ENCODE measurements around the gene NUAK2. TPM values are rescaled to one million over a fixed set of nuclear protein-coding genes. Genes with fewer than 3 reads are reported as not detected.

Gene NUAK2
- total and polyA plus RNA-seq, 2 of the 4 experiments (the other 2 are of a cell fraction), result 7.2 to 17.6 TPM

DNA sequence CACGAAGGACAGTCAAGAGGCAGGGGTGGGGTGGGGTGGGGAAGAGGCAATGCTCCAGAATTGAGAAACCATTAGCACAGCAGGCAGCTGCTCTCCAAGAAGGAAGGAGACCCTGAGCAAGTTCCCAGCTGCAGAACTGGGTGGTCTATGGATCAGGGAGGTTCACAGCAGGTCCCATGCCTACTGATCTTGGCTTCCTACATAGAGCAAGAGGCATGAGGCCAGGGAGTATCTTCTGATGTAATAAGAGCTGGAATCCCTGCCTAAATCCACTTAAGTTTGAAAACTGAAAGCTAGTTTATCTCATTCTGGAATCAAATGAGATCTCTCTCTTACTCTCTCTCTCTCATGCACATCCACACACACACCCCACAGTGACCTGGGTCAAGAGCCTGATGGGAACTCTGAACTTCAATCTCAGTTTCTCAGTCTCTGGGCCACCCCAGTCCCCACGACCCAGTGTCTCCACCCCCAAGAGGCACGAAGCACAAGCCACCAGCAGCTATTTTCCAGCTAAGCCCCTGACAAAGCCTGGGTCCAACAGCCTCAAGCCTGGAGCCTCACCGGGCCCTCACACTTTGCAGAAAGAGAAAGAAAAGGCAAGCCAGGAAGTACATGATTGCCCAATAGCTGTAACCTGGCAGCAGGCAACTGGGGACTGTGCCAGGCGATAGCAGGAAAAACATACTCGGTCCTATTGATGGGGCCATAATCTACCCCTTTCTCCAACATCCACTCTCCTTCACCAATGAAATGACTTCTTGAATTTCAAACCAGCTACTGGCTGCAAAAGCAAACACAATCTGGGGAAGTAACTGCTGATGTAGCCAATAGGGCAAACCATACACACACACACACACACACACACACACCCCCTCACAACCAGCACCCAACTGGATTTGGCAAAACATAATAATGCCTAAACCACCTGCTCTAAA is 2.2 kb downstream of the NUAK2 start:
- ChIA-PET CTCF (interaction anchor here (0.6 to 5.0 kb wide), 3 partner anchors 34 to 340 kb away, joined by 3 to 30 read pairs (median 4); no protein-coding TSS in a partner anchor), POLR2A (ENCODE audit: unreplicated experiment) (interaction anchor here (1.0 kb wide), 1 partner anchor 35 kb away, joined by 3 read pairs; no protein-coding TSS in a partner anchor)
- Histone ChIP-seq H3K56ac (ENCODE audit: extremely low read depth, insufficient read depth, low read length) (peak overlapping the region; percentile 5; the same call in 1 of the 2 replicates), H3K14ac (replicated peaks; ENCODE audit: low read depth, low read length) (peak overlapping the region; percentile 75), H3K9me3 (ENCODE audit: control insufficient read depth, insufficient read depth, low read length) (no peaks in the 10 kb centered on the region), H3K4ac (ENCODE audit: low read depth, low read length) (peak overlapping the region; percentile 72), H3K27me3 (ENCODE audit: control insufficient read depth, insufficient read depth, low read length) (no peaks in the 10 kb centered on the region), H3K79me1 (ENCODE audit: low read depth in 1 of 2, low read length in 2 of 2) (peaks cover 5 to 62% of the 10 kb centered on the region in 2 experiments; a peak in 3 of 4 replicates), H3K36me3 (ENCODE audit: control insufficient read depth, insufficient read depth, low read length) (no peaks in the 10 kb centered on the region; the same call in 1 of the 2 replicates), H3K4me2 (ENCODE audit: low read depth, low read length) (peak overlapping the region; percentile 86), H2BK120ac (ENCODE audit: low read depth, low read length) (peak overlapping the region; percentile 55; the same call in 1 of the 2 replicates), H2BK5ac (ENCODE audit: low read depth, low read length, poor library complexity, severe bottlenecking) (peak overlapping the region; percentile 73), H4K8ac (ENCODE audit: low read depth in 2 of 2, low read length in 2 of 2) (peak overlapping the region in 1 of 2 experiments; percentile 63; a peak in 3 of 4 replicates), H2AFZ (replicated peaks; ENCODE audit: low read length, poor library complexity) (peak overlapping the region; percentile 16), H2AK9ac (replicated peaks; ENCODE audit: low read depth, low read length, poor library complexity) (peak overlapping the region; percentile 76), H3K9me1 (ENCODE audit: insufficient read depth, low read length) (peaks cover 38% of the 10 kb centered on the region), H3K4me3 (ENCODE audit: insufficient read depth, low read depth, low read length) (peak overlapping the region; percentile 52), H3K4me1 (ENCODE audit: control insufficient read depth, insufficient read depth, low read length) (peaks cover 38% of the 10 kb centered on the region), H3K27ac (ENCODE audit: insufficient read depth, low read length) (peak overlapping the region; percentile 88), H4K91ac (ENCODE audit: insufficient read depth, low read depth, low read length) (peak overlapping the region; percentile 49), H4K20me1 (ENCODE audit: insufficient read depth, low read length) (peaks cover 61% of the 10 kb centered on the region), H3K23ac (ENCODE audit: low read depth, low read length) (peak overlapping the region; percentile 72), H4K5ac (ENCODE audit: low read depth, low read length) (peak overlapping the region; percentile 15; the same call in 1 of the 2 replicates), H3K18ac (ENCODE audit: low read depth, low read length) (peak overlapping the region; percentile 35), H2BK15ac (ENCODE audit: low read depth, low read length) (no peak overlapping the region), H2BK20ac (ENCODE audit: low read depth, low read length) (0 out of 2 replicates have a peak overlapping the region, but pooled peaks have one; percentile 2), H2AK5ac (ENCODE audit: low read depth, low read length) (peak overlapping the region; percentile 76), H3K9ac (ENCODE audit: low read depth, low read length) (peak overlapping the region; percentile 81)
- ATAC-seq (ENCODE audit: low read depth), result peak; percentile 1; the same call in 1 of the 2 replicates
- intact Hi-C loops (cut with micrococcal nuclease) (loop anchor here (2.0 to 10.0 kb wide), 3 partner anchors 19 to 145 kb away; no protein-coding TSS in a partner anchor), dilution Hi-C loops (cut with HindIII; ENCODE audit: low sequenced_read_pairs, unreplicated experiment) (no loop called here), in situ Hi-C loops (cut with MboI; ENCODE audit: low sequenced_read_pairs) (loop anchor here (5.0 kb wide), 1 partner anchor 42 kb away; no protein-coding TSS in a partner anchor)
- peak; percentile 78 for DNase-seq
- WGBS, 2 experiments (ENCODE audit: extremely low coverage in 2 of 2, insufficient read length in 1 of 2), result 17% methylated on average over 1 of the region's 6 CpGs; no CpG with 5 or more reads in 1 of the 2 experiments
- no TSS peak for BruUV-seq (replicated peaks)
- TF ChIP-seq CEBPB (IDR thresholded peaks at IDR 0.05; ENCODE audit: low read depth, low read length), result peak; percentile 97
- 0 out of 2 replicates have a peak, but pooled peaks have one; percentile 24 for TF ChIP-seq MXI1 (IDR thresholded peaks at IDR 0.05; ENCODE audit: borderline replicate concordance, low read depth, low read length)
- TF ChIP-seq, protein P1, sequence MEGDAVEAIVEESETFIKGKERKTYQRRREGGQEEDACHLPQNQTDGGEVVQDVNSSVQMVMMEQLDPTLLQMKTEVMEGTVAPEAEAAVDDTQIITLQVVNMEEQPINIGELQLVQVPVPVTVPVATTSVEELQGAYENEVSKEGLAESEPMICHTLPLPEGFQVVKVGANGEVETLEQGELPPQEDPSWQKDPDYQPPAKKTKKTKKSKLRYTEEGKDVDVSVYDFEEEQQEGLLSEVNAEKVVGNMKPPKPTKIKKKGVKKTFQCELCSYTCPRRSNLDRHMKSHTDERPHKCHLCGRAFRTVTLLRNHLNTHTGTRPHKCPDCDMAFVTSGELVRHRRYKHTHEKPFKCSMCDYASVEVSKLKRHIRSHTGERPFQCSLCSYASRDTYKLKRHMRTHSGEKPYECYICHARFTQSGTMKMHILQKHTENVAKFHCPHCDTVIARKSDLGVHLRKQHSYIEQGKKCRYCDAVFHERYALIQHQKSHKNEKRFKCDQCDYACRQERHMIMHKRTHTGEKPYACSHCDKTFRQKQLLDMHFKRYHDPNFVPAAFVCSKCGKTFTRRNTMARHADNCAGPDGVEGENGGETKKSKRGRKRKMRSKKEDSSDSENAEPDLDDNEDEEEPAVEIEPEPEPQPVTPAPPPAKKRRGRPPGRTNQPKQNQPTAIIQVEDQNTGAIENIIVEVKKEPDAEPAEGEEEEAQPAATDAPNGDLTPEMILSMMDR (conservative IDR thresholded peaks at IDR 0.05; ENCODE audit: low read depth, low read length), result no peak
